T1000 (cell line): Measurements from ENCODE around the gene CRYGB.
"Not testable (repeated sequence)": the region's sequence is repeated elsewhere in the genome, so short reads cannot be mapped to it uniquely, and the experiment has no call there.

Experiments
- DNase-seq: peaks from one replicate; lab custom pipeline; 2025; ENCODE audit warnings: mixed read lengths; lab: John Stamatoyannopoulos, UW

Gene CRYGB

GRCh38 chr2:208150094-208150493 is 4.1 kb upstream of the CRYGB start:
- no peak for DNase-seq

DNA sequence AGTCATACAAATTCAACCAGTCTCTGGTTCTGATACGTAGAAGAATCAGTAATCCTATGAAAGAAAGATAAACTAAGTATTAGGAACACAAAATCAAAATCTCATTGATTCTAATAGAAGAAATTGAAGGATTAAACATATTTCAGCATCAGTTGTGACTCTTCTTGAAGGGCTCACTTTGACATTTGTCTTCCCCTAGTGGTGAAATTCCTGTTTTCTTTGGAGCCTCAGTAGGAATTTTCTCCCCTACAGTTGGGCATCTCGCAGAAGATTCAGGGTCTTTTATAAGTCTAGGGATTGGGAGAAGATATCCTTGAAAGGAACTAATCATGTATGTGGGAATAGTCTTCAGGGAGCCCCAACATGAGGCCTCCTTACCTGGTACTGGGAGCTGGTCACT is 2.8 kb upstream of the CRYGB start:
- DNase-seq, result no peak

DNA sequence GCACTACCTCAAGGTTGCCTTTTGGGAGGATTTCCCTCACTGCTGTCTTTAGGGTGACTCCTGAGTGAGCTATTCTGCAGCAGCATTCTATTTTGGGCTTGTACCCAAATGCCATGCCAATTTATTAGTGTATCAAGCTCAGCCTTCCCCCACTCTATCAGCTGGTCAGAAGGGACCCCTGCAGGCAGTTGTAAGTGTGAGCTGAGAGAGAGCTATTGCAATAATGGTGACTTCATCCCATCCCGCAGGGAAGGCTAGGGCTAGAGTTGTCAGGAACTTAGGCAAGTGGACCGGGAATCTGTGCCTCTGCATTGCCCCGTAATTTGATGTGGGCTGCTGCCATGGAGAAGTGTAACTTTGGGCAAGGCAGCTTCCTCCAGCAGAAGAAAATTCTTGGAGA is 1.8 kb upstream of the CRYGB start:
- DNase-seq, result no peak

GRCh38 chr2:208147008-208147407 is 1.1 kb upstream of the CRYGB start:
- no peak for DNase-seq

- DNase-seq, result no peak
Observed at GRCh38 chr2:208142925-208143799, 2.8 kb downstream of the CRYGB start.

DNA sequence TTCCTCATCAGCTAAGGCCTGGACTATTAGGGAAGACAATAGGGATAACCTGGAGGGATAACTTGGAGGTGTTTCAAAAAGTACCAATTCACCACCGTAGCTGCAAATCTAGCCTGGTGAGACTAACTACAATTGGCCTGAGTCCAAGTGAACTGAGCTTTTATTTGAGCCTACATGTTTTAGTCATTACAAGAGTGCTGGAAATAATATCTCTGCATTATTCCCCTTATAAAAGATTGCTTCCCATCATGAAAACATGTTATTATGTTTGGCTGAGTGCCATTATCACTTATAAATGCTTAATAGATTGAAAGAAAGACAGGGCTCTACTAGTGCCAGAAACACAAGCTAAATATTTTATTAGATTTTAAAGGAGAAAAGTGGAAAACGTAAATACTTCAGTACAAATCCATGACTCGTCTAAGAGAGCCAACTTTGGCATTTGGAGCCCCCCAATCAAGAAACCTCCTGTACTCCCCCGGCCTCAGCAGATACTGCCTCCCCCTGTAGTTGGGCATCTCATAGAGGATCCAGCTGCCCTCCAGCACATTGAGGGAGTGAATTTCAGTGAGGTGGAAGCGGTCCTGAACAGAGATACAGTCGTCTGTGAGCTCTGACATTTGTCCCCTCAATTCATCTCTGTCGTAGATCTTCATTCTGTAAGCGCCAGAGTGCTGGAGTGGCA is 3.6 kb downstream of the CRYGB start:
- DNase-seq, result no peak

GRCh38 chr2:208139447-208139846 is 6.5 kb downstream of the CRYGB start:
- DNase-seq, result no peak

- DNase-seq, result not testable (repeated sequence)
Observed at GRCh38 chr2:208138334-208138733, 7.6 kb downstream of the CRYGB start.

- DNase-seq, result no peak
Observed at GRCh38 chr2:208136716-208137094, 9.3 kb downstream of the CRYGB start.

GRCh38 chr2:208135794-208136715 is 9.9 kb downstream of the CRYGB start:
- DNase-seq, result no peak

GRCh38 chr2:208134928-208135586 is 10.9 kb downstream of the CRYGB start:
- no peak for DNase-seq

DNA sequence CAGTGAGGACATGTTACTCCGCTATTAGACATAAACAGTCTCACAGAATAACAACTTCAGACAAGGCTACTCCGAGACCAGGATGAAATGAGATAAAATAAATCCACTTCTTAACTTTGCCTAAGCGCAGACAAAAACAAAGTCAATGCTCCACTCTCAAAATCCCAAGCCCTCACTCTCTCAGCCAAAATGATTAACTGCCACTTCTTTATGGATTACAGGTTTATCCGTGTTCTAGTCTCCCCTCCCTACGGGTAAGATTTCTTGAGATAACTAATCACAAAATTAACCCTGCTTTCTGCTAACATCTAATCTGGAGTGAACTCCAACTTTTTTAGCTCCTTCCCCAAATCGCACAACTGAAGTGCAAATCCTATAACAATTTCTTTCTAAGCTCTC is 15.2 kb downstream of the CRYGB start:
- DNase-seq, result no peak

DNA sequence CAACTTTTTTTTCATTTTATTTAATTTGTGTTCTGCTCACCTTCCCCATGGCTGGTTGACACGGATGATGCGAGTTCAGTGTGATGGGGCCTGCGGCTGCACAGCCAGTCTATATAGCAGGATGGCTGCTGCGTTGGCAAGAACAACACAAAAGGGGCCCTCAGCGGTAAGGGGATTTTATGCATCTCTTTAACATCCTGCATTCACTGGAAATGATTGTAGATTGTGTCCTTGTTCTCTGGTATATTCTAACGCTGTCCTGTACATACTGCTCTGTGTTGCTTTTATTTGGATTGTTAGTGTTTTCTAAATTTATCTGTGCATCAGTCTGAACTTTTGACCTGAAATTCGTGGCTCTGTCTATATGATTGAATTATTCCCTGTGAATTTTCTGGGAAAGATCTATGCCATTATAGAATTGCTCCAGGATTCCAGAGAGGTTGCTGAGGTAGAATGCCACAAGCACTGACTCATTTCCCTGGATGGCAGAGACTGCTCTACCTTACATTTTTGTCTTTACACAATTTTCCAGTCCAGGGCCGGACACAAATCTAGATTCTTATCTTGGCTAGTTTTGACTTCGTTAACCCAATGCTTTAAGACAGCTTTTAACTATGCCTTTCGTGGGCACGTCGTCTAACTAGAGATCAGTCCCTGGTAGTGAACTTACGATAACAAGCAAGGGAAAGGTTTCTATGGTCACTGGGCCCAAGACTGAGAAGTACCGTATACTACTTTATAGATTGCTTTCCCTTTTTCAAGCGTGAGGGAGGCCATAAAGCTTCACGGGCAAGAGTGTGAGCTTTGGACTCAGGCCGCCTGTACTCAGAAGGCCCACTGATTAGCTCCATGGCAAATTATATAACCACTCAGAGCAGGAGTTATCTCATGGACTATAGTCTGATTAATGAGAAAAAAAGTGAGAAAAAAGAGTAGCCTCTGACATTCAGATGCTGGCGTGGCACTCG is 15.9 kb downstream of the CRYGB start, which contains the start of gene CRYGC:
TSS of gene CRYGC (minus strand) at position 85 of the 968 bp plus-strand sequence. CDS start at position 49, 36 bp downstream.
- DNase-seq, result no peak

- no peak for DNase-seq
Observed at GRCh38 chr2:208128136-208128535, 17.8 kb downstream of the CRYGB start.

DNA sequence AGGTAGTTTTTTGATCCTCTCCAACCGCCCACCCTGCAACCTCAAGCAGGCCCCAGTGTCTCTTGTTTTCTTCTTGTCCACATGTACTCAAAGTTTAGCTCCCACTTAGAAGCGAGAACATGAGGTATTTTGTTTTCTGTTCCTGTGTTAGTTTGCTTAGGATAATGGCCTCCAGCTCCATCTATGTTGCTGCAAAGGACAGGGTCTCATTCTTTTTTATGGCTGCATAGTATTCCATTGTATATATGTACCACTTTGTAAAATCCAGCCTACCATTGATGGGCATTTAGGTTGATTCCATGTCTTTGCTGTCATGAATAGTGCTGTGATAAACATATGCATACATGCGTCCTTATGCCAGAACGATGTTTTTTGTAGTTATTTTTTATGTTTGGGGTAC is 18.9 kb downstream of the CRYGB start:
- DNase-seq, result no peak

DNA sequence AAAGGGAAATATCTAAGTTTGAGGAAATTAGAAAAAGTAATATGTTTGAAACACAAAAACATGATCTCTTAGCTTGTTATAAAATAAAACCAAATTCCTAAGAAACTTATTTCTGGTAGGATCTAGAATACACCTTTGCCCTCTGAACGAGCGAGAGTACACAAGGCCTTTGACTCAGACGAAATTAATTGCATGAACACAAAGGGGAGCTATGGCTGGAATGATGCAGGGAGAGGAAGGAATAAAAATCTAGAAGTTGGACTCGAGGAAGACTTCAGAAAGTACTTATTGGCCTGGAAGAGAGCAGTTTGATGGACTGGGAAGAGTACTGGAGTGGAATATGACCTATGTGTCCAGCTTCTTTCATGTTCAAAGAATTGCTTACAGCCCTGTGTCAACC is 20.7 kb downstream of the CRYGB start:
- no peak for DNase-seq

DNA sequence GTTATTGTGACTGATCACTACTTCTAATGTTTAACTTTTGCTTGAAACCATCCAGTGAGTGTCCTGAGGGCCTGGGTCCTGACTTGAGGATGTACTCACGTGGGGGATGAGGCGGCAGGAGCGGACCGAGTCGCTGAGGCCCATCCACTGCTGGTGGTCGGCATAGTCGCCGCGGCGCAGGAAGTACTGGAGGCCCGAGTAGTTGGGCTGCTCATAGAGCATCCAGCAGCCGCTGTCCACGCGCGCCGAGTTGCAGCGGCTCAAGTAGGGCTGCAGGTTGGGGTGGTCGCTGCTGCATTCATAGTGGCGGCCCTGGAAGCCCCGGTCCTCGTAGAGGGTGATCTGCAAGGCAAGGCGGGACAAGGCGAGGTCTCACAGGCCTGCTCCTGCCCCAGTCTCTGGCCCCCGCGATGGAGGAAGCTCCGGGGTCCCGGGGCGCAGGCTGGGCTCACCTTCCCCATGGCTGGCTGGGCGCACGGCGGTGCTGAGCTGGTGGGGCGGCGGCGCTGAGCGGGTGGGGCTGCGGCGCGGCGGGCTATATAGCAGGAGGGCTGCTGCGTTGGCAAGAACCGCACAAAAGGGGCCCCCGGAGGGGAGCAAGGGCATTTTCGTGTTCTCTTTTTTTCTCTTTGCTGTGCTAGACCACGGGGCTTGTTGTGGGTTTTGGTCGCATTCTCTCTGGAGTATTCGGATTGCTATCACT is 21.8 kb downstream of the CRYGB start, which contains the start of gene CRYGD:
TSS of gene CRYGD (minus strand) at position 512 of the 703 bp plus-strand sequence. CDS start at position 461, 51 bp downstream.
- not testable (repeated sequence) for DNase-seq

GRCh38 chr2:208122248-208122647 is 23.7 kb downstream of the CRYGB start:
- DNase-seq, result no peak

GRCh38 chr2:208118918-208119317 is 27.0 kb downstream of the CRYGB start:
- DNase-seq, result no peak

- DNase-seq, result not testable (repeated sequence)
Observed at GRCh38 chr2:208117390-208117789, 28.6 kb downstream of the CRYGB start.
